ENCODE data around the gene ASXL2.

ASXL2 gene

GRCh38 chr2:25825238-25825637, 53.0 kb downstream of the ASXL2 start:
- no peaks in the 10 kb centered on the region for H3K36me3 ChIP-seq
- no peaks in the 10 kb centered on the region for H3K9me3 ChIP-seq (ENCODE audit: severe bottlenecking)
- TF ChIP-seq CTCF (IDR thresholded peaks at IDR 0.05; ENCODE audit: low read depth, low read length), result no peak
- no peak overlapping the region for H3K27ac ChIP-seq
- no peak overlapping the region for H3K4me3 ChIP-seq (ENCODE audit: low read depth, low read length)
- H3K27me3 ChIP-seq (ENCODE audit: insufficient read depth, low read depth, severe bottlenecking), result no peaks in the 10 kb centered on the region
- DNase-seq, result no peak

- Histone ChIP-seq H3K4me3 (ENCODE audit: low read depth, low read length) (no peak overlapping the region), H3K27ac (no peak overlapping the region), H3K9me3 (ENCODE audit: severe bottlenecking) (no peaks in the 10 kb centered on the region), H3K27me3 (ENCODE audit: insufficient read depth, low read depth, severe bottlenecking) (no peaks in the 10 kb centered on the region), H3K36me3 (no peaks in the 10 kb centered on the region)
- no peak for TF ChIP-seq CTCF (IDR thresholded peaks at IDR 0.05; ENCODE audit: low read depth, low read length)
- no peak for DNase-seq
Measured at GRCh38 chr2:25824718-25825117, 53.6 kb downstream of the ASXL2 start.

- DNase-seq, result no peak
- no peaks in the 10 kb centered on the region for H3K36me3 ChIP-seq
- H3K9me3 ChIP-seq (ENCODE audit: severe bottlenecking), result no peaks in the 10 kb centered on the region
- no peak overlapping the region for H3K27ac ChIP-seq
- TF ChIP-seq CTCF (IDR thresholded peaks at IDR 0.05; ENCODE audit: low read depth, low read length), result no peak
- no peaks in the 10 kb centered on the region for H3K27me3 ChIP-seq (ENCODE audit: insufficient read depth, low read depth, severe bottlenecking)
- H3K4me3 ChIP-seq (ENCODE audit: low read depth, low read length), result no peak overlapping the region
Measured at GRCh38 chr2:25824216-25824615, 54.1 kb downstream of the ASXL2 start.

- Histone ChIP-seq H3K27me3 (ENCODE audit: insufficient read depth, low read depth, severe bottlenecking) (no peaks in the 10 kb centered on the region), H3K4me3 (ENCODE audit: low read depth, low read length) (no peak overlapping the region), H3K36me3 (no peaks in the 10 kb centered on the region), H3K27ac (no peak overlapping the region), H3K9me3 (ENCODE audit: severe bottlenecking) (no peaks in the 10 kb centered on the region)
- DNase-seq, result no peak
- no peak for TF ChIP-seq CTCF (IDR thresholded peaks at IDR 0.05; ENCODE audit: low read depth, low read length)
Measured at GRCh38 chr2:25822190-25823117, 55.8 kb downstream of the ASXL2 start.

GRCh38 chr2:25821225-25822056, 56.8 kb downstream of the ASXL2 start:
- no peak for TF ChIP-seq CTCF (IDR thresholded peaks at IDR 0.05; ENCODE audit: low read depth, low read length)
- H3K9me3 ChIP-seq (ENCODE audit: severe bottlenecking), result no peaks in the 10 kb centered on the region
- DNase-seq, result no peak
- H3K27ac ChIP-seq, result no peak overlapping the region
- no peaks in the 10 kb centered on the region for H3K27me3 ChIP-seq (ENCODE audit: insufficient read depth, low read depth, severe bottlenecking)
- no peak overlapping the region for H3K4me3 ChIP-seq (ENCODE audit: low read depth, low read length)
- H3K36me3 ChIP-seq, result no peaks in the 10 kb centered on the region

Measured in WERI-Rb-1 (cell line).